ENCODE data around the gene ATRNL1.

DNA sequence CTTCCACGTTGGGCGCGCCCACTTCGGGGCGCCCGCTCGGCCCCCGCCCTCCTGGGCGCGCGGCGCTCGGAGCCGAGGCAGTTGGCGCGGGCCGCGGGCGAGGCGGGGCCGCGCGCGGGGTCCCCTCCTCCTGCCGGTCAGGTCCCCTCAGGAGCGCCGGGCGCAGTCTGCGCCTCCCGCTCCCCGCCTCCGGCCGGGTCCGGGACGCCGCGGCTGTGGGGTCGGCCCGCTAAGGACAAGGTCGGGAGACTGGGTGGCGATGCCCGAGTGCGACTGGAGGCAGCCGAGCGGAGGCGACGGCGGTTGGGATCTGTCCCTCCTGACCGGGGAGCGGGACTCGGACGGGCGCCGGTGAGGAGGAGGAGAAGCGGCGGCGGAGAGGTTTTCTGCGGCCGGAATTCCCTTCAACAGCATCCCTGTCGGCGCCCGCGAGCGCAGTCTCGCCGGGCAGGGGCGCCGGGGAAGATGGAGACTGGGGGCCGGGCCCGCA is at the start of gene ATRNL1:
- TF ChIP-seq EZH2 (IDR thresholded peaks at IDR 0.05; ENCODE audit: insufficient read depth, poor library complexity, severe bottlenecking), result no peak
- no peak for TF ChIP-seq EZH2phosphoT487 (IDR thresholded peaks at IDR 0.05; ENCODE audit: insufficient read depth, low read depth)
